Right renal cortex interstitium (tissue), 3 donors: ENCODE data around the gene CD8A. TPM values are rescaled to one million over a fixed set of nuclear protein-coding genes. Genes with fewer than 3 reads are reported as not detected.
"Not testable (repeated sequence)": the region's sequence is repeated elsewhere in the genome, so short reads cannot be mapped to it uniquely, and the experiment has no call there.

Source experiments
- DNase-seq, 3 donors: peaks; one replicate each; pipeline ENCODE4 v3.0.0-alpha.2; 2013; ENCODE audit warnings: low read depth in 3 of 3, low spot score in 2 of 3
- polyA plus RNA-seq, 3 donors: library from polyadenylated mRNA; unstranded; fragments of 120-200 nt; gene quantifications; one replicate each; pipeline ENCODE4 v1.2.1, GENCODE V29; 2013; ENCODE audit not compliant: insufficient read length in 3 of 3

The CD8A gene
- polyA plus RNA-seq, 3 donors: 0.18 to 0.26 (median 0.24) TPM

GRCh38 chr2:86741889-86742498 is 48.7 kb downstream of the CD8A start:
- DNase-seq: not testable (repeated sequence)

- not testable (repeated sequence) for DNase-seq
Measured at GRCh38 chr2:86739889-86740288, 50.8 kb downstream of the CD8A start.

- DNase-seq: not testable (repeated sequence)
Measured at GRCh38 chr2:86739485-86739884, 51.2 kb downstream of the CD8A start.

- not testable (repeated sequence) for DNase-seq
Measured at GRCh38 chr2:86734896-86735295, 55.8 kb downstream of the CD8A start.

Other genes starting within 250 kb of the CD8A start
- gene CHMP3, start 227.5 kb downstream of the CD8A start, polyA plus RNA-seq: 100 to 1,000 TPM; 158 to 162 (median 160) TPM
- 10 to 100 TPM; 33.7 to 36.3 (median 36.3) TPM for gene RNF103, start 167.0 kb downstream of the CD8A start, polyA plus RNA-seq
- 10 to 100 TPM; 58.4 to 65.8 (median 63.9) TPM for gene RMND5A, start 70.6 kb downstream of the CD8A start, polyA plus RNA-seq
- gene CD8B, start 71.0 kb upstream of the CD8A start, polyA plus RNA-seq: under 1 TPM; 0.60 to 0.74 (median 0.61) TPM
- gene RGPD1, start 151.2 kb upstream of the CD8A start, polyA plus RNA-seq: 1 to 10 TPM in 2 of 3 donors, under 1 TPM in 1; 0.60 to 2.9 (median 1.9) TPM
- gene PLGLB1, start 230.9 kb upstream of the CD8A start, polyA plus RNA-seq: 1 to 10 TPM; 7.8 to 9.2 (median 8.4) TPM